SK-N-MC (cell line): ENCODE results near the gene ABHD17A.

Experiments used
- DNase-seq: peaks from one replicate; pipeline ENCODE4 v3.0.0-alpha.2; 2011; ENCODE audit warnings: low read depth, low spot score
- H3K27ac ChIP-seq: fragments of 200-600 bp; sonication (generic); 2 replicates; pipeline ENCODE4 v1.5.1; 2016; ENCODE audit warnings: mixed run types
- H3K36me3 ChIP-seq: fragments of 200-600 bp; sonication (generic); 2 replicates; pipeline ENCODE4 v1.6.1; 2017; ENCODE audit warnings: antibody characterized with exemption, low read length, mixed read lengths; ENCODE audit not compliant: insufficient read depth
- H3K4me3 ChIP-seq: fragments of 200-600 bp; sonication (generic); 2 replicates; pipeline ENCODE4 v1.5.1; 2016
- H3K9ac ChIP-seq: fragments of 200-600 bp; sonication (generic); 2 replicates; pipeline ENCODE4 v1.8.0; 2017; ENCODE audit warnings: mixed run types, mixed read lengths; ENCODE audit not compliant: insufficient read length
- H3K9me3 ChIP-seq: fragments of 200-600 bp; sonication (generic); 2 replicates; pipeline ENCODE4 v1.6.1; 2017; ENCODE audit warnings: low read depth, mild to moderate bottlenecking, antibody characterized with exemption, low read length, moderate library complexity, mixed read lengths
- EZH2 ChIP-seq: fragments of 200-600 bp; sonication (generic); IDR thresholded peaks from one replicate; pipeline ENCODE4 v1.6.1; 2017; ENCODE audit warnings: antibody characterized with exemption
- FOXP2 ChIP-seq: optimal IDR thresholded peaks from 2 replicates; pipeline ENCODE3; 2011; ENCODE audit warnings: mild to moderate bottlenecking, moderate library complexity; ENCODE audit not compliant: insufficient read depth; ENCODE audit errors: extremely low read length, control extremely low read depth
- POLR2AphosphoS5 ChIP-seq: IDR thresholded peaks from 2 replicates; pipeline ENCODE4 v1.6.1; 2012; ENCODE audit warnings: mild to moderate bottlenecking, low read depth, low read length, borderline replicate concordance

ABHD17A gene

GRCh38 chr19:1845642-1846041 is 39.7 kb downstream of the ABHD17A start:
- no peaks in the 10 kb centered on the region for H3K36me3 ChIP-seq
- no peaks in the 10 kb centered on the region for H3K9me3 ChIP-seq
- TF ChIP-seq POLR2AphosphoS5 = no peak
- TF ChIP-seq EZH2 = no peak
- DNase-seq = no peak
- H3K4me3 ChIP-seq = no peak overlapping the region
- H3K27ac ChIP-seq = no peak overlapping the region
- H3K9ac ChIP-seq = no peak overlapping the region

GRCh38 chr19:1845125-1845515 is 40.2 kb downstream of the ABHD17A start:
- TF ChIP-seq FOXP2 (no peak), EZH2 (no peak), POLR2AphosphoS5 (no peak)
- Histone ChIP-seq H3K4me3 (no peak overlapping the region), H3K36me3 (no peaks in the 10 kb centered on the region), H3K9ac (no peak overlapping the region), H3K9me3 (no peaks in the 10 kb centered on the region), H3K27ac (no peak overlapping the region)
- no peak for DNase-seq

- Histone ChIP-seq H3K36me3 (no peaks in the 10 kb centered on the region), H3K4me3 (no peak overlapping the region), H3K9ac (no peak overlapping the region), H3K27ac (no peak overlapping the region), H3K9me3 (no peaks in the 10 kb centered on the region)
- TF ChIP-seq FOXP2 (no peak), POLR2AphosphoS5 (no peak), EZH2 (no peak)
- DNase-seq = no peak
These were observed 40.7 kb downstream of the ABHD17A start for GRCh38 chr19:1844513-1845124.

GRCh38 chr19:1843646-1844394 is 41.5 kb downstream of the ABHD17A start:
- TF ChIP-seq POLR2AphosphoS5 (no peak; the same call in 1 of the 2 replicates), EZH2 (no peak), FOXP2 (no peak)
- H3K9me3 ChIP-seq = no peaks in the 10 kb centered on the region
- H3K9ac ChIP-seq = no peak overlapping the region
- H3K4me3 ChIP-seq = no peak overlapping the region
- DNase-seq = no peak
- no peaks in the 10 kb centered on the region for H3K36me3 ChIP-seq
- H3K27ac ChIP-seq = no peak overlapping the region

GRCh38 chr19:1843116-1843515 is 42.2 kb downstream of the ABHD17A start:
- Histone ChIP-seq H3K9ac (no peak overlapping the region), H3K27ac (no peak overlapping the region), H3K36me3 (no peaks in the 10 kb centered on the region), H3K9me3 (no peaks in the 10 kb centered on the region), H3K4me3 (no peak overlapping the region)
- TF ChIP-seq EZH2 = no peak
- no peak for TF ChIP-seq POLR2AphosphoS5
- TF ChIP-seq FOXP2 = no peak
- no peak for DNase-seq

- no peak overlapping the region for H3K4me3 ChIP-seq
These were observed 43.9 kb downstream of the ABHD17A start for GRCh38 chr19:1841209-1841924.

GRCh38 chr19:1840541-1841115 is 44.7 kb downstream of the ABHD17A start:
- Histone ChIP-seq H3K4me3 (no peak overlapping the region), H3K9ac (no peak overlapping the region), H3K27ac (no peak overlapping the region), H3K9me3 (no peaks in the 10 kb centered on the region), H3K36me3 (no peaks in the 10 kb centered on the region)
- DNase-seq = no peak
- no peak for TF ChIP-seq EZH2
- TF ChIP-seq FOXP2 = no peak
- TF ChIP-seq POLR2AphosphoS5 = no peak

More at GRCh38 chr19:1841209-1841924, 43.9 kb downstream of the ABHD17A start:
- H3K27ac ChIP-seq = no peak overlapping the region
- no peak overlapping the region for H3K9ac ChIP-seq
- TF ChIP-seq POLR2AphosphoS5 = no peak
- TF ChIP-seq FOXP2 = no peak
- no peak for TF ChIP-seq EZH2
- DNase-seq = no peak
- no peaks in the 10 kb centered on the region for H3K9me3 ChIP-seq
- no peaks in the 10 kb centered on the region for H3K36me3 ChIP-seq

- Histone ChIP-seq H3K27ac (no peak overlapping the region), H3K9me3 (no peaks in the 10 kb centered on the region), H3K36me3 (no peaks in the 10 kb centered on the region), H3K4me3 (no peak overlapping the region), H3K9ac (no peak overlapping the region)
- TF ChIP-seq FOXP2 (no peak), EZH2 (no peak), POLR2AphosphoS5 (no peak)
- no peak for DNase-seq
These were observed 45.4 kb downstream of the ABHD17A start for GRCh38 chr19:1839658-1840540.
